ENCODE results near the gene CSTB.

CSTB gene

DNA sequence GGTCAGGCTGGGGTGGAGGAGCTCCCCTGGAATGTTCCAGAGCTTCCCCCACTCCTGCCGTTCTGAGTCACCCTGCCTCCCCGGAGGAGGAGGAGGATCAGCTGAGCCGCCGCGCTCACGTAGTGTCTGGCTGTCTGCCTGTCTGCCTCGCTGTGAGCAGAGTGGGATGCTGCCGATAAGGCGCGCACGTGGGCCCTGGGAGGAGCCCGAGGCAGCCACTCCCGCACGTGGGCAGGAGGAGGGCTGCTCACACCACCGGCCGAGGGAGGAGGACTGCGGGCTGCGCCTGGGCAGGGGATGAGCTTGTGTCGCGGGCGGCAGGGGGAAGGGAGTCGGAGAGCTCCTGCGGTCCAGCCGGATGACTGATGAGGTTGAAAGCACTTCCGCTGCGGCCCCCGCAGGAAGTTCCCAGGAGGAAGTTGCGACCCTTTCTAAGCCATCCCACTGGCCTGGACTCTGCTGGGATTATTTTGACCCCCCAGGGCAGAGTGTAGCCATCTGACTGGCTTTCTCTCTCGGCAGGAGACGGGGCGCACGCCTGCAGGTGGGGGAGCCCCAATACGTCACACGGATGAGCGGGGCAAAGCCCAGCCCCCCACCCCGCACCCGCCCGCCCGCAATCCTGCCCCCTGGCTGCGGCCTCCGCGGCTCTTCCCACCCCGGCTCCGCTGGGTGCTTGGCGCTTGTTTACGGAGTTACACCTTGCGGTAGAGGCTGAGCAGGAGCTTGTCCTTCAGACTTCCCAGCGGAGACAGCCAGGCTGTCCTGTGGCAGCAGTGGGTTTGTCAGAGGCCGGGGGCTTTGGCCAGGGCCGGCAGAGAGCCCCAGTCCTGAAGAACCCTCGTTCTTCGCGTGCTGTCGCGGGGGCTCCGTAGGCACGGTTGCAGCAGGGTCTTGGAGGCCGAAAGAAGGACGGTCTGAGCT, 47.4 kb downstream of the CSTB start:
- peak; percentile 93 for DNase-seq (ENCODE audit: low read depth)

DNA sequence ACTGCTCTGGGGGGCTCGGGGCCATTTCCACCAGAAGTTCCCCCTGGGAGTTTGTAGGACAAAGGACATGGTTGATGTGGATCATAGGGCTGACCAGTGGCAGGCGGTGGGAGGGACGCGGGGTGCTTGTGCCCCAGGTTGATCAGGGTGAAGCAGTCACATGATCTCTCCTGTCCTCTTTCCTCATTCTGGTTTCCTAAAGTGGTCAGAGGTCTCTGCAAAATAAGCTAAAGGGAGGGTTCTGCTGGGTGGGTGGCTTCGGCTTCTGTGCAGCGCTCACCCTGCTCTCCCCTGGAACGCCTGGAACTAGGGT, 48.0 kb downstream of the CSTB start:
- DNase-seq (ENCODE audit: low read depth), result no peak

DNA sequence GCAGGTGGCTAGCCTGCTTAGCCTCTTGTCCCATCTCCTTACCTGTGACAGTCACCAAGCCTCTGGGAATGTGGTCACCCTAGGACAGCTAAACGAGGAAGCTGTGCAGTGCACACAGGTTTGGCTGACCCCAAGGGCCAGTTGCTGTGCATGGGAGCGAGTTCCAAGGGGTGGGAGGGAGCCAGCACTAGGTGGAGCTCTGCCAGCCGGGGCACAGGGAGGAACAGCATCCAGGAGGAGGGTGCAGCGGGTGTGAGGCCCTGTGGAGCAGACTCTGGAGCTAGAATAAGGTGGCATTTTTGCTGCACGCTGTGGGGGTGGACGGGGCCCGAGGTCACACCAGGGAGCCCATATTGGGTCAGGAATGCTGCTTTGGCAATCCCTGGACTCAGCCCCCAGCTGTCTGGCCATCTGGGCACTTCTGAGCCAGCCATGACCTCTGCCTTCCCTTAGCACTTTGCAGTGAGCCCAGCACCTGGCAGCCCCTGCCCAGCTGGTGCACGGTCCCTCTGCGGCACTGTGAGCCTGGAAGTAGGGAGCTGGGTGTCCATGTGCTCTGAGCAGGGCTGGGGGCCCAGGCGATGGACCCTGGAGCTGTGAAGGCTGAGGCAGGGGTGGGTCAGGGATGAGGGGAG, 48.5 kb downstream of the CSTB start:
- DNase-seq (ENCODE audit: low read depth), result no peak

DNA sequence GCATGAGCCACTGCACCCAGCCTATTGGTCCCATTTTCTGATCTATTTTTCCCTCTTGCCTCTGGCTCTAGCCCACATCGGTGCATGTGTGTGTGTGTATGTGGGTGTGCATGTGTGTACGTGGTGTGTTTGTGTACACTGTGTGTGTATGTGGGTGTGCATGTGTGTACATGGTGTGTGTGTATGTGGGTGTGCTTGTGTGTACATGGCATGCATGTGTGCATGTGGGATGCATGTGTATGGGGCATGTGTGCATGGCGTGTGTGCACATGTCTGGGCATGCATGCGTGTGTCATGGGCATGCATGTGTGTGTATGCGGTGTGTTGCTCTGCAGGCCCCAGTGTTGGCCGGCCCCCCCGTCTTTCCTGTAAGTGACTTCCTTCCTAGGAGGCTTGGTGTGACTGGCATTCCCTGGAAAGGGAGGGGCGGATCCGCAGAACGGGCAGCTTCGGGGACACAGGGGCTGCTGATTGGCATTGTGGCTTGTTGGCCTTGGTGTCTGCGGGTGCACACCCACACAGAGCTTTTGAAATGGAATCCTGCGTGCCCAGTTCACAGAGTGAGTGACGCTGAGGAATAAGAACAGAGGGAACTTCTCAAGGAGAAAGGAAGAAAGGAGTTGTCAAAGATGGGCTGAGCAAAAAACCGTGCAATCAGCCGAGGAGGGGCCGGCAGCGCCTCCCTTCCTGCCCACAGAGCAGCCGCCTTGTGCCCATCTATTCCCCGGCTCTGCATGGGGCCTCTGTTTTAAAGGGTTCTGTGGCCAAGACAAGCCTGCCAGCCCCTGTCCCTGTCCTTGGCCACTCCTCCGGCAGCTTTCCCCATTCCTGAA, 49.2 kb downstream of the CSTB start:
- no peak for DNase-seq (ENCODE audit: low read depth)

Measured in GM04504 (cell line).